Raji (cell line): ENCODE data around the gene THSD4.

ENCODE experiments used
- POLR2A ChIP-seq: IDR thresholded peaks from 2 replicates; pipeline ENCODE4 v1.6.1; 2011; ENCODE audit warnings: low read depth, low read length, control low read depth; ENCODE audit not compliant: insufficient read depth

The THSD4 gene

DNA sequence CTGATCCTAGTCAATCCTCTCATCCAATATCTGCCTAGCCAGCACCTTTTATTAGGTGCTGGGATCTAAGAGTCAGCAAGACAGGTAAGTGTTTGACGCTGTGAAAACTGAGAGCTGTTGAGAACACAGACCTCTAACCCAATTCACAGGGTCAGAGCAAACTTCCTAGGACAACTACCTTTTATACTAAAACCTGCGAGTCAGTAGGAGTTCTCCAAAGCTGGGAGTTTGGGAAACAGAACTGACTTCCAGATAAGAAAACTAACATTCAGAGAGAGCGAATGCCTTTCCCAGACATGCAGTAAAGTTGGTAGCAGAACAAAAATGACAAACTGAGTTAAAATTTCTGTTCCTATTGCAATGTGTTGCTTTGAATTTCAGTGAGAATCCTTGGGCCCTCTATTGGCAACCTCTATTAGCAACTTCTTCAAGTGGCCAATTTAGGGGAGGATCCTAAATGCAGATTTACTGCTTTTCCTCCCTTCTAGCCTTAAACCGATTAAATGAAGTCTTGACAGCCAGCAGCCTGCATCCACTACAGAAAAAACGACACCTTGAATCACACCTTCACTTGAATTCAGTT is 706.4 kb downstream of the THSD4 start:
- no peak for TF ChIP-seq POLR2A

DNA sequence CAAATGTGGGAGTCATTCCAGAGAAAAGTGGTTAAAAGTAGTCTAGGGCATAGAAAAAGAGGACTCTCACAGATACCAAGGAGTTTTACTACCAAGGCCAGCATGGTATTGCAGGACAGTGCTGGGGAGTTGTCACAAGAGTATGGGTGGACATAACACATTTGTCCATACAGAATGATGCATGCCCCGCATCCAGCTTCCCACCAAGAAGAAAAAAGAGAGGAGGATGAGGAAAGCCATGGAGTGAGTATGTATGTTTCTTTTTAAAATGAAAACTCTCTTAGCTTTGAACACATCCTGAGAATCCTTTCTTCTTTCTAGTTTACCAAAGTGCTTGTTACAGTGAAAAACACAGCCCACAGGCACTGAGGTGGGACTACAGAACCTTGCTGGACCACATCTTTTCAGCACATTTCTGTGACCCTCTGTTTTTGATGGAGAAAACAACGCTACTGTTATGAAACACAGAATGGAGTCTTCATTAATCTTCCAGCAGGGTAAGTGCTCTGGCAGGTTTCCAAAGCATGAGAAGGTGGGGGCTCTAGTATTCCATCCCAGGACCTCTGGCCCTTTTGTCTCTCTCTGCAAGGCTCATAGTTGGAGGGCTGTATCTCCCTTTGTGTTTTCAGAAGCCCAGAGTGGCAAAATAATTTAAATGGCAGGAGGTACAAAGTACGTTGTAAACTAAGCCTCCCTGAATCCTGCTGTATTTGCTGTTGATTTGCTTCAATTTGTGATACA is 707.8 kb downstream of the THSD4 start:
- no peak for TF ChIP-seq POLR2A

DNA sequence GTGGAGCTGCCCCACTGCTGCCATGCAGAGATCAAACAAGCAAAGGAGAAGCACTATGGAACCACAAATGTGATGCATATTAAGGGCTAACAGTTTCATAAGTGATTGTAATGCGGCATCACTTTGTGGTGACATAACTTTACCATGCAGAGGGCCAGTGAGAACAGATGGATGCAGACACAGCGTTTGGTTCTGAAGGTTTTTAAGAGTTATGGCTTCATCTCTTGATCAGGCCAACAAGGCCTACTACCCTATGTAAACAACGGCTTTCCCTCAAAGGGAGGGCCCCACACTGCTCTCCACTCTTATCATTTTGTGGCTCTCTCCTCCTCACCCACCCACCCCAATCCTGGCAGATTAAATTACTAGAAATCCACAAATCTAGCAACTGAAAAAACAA is 708.5 kb downstream of the THSD4 start:
- TF ChIP-seq POLR2A: no peak

- TF ChIP-seq POLR2A: no peak
Observed at GRCh38 chr15:71825021-71825730, 709.9 kb downstream of the THSD4 start.

DNA sequence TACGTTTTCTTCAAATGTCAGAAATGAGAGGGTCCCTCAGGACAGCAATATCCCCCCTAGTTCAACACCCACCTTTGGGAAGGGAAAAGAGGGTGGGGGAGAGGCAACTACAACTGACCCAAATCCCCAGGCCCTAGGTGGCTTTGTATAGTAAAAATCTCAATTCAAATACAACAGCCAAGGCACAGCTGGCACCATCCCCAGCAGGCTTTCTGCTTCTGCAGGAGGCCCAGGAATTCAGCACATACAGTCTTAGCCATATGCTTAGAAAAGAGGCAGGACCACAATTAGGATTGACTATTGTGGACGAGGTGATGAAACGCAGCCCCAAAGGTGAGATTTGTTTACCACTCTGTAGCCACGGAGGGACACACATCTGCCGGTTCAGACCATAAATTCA is 710.9 kb downstream of the THSD4 start:
- no peak for TF ChIP-seq POLR2A

- TF ChIP-seq POLR2A: no peak
Observed at GRCh38 chr15:71830981-71831380, 715.7 kb downstream of the THSD4 start.
